Prostate gland (tissue), 2 donors: ENCODE data around the gene GABRA5.

ENCODE experiments used
- POLR2A ChIP-seq: fragments of 450-650 bp; IDR thresholded peaks from one replicate; pipeline ENCODE4 v1.6.1; 2016; ENCODE audit warnings: antibody characterized with exemption, mild to moderate bottlenecking
- TF ChIP-seq, protein P1 (sequence below), 4 experiments: fragments of 200-600 bp in 2 of 4; fragments of 450-650 bp in 2 of 4; sonication (generic) in 2 of 4; IDR thresholded peaks; 1 replicate in 3 of 4; 2 replicates in 1 of 4; pipeline ENCODE4 v1.5.1; 2016 to 2019; ENCODE audit warnings: antibody characterized with exemption in 4 of 4, mild to moderate bottlenecking in 2 of 4, moderate library complexity in 2 of 4

DNA sequence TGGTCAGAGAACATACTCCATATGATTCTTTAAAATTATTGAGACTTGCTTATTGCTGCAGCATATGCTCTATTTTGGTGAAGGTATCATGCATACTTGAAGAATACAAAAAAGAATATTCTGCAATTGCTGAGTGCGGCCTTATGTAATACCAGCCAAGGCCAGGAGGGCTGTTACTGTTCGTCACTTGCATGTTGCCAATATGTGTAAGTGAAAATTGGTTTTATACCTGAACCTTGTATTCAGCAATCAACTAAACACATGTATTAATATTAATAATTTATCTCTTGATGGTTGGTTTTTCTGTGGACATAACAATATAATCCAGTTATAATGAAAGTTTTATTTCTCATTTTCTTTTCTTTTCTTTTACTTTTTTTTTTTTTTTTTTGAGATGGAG, 13.9 kb upstream of the GABRA5 start:
- TF ChIP-seq, protein P1, sequence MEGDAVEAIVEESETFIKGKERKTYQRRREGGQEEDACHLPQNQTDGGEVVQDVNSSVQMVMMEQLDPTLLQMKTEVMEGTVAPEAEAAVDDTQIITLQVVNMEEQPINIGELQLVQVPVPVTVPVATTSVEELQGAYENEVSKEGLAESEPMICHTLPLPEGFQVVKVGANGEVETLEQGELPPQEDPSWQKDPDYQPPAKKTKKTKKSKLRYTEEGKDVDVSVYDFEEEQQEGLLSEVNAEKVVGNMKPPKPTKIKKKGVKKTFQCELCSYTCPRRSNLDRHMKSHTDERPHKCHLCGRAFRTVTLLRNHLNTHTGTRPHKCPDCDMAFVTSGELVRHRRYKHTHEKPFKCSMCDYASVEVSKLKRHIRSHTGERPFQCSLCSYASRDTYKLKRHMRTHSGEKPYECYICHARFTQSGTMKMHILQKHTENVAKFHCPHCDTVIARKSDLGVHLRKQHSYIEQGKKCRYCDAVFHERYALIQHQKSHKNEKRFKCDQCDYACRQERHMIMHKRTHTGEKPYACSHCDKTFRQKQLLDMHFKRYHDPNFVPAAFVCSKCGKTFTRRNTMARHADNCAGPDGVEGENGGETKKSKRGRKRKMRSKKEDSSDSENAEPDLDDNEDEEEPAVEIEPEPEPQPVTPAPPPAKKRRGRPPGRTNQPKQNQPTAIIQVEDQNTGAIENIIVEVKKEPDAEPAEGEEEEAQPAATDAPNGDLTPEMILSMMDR (IDR thresholded peaks at IDR 0.05) = no peak
- TF ChIP-seq POLR2A = no peak
